Measurements from ENCODE around the gene ITGA5. TPM values are rescaled to one million over a fixed set of nuclear protein-coding genes. Genes with fewer than 3 reads are reported as not detected.

The ITGA5 gene
- total and polyA plus RNA-seq, 2 of the 13 experiments (the other 11 are each of a cell fraction or from before 2014, with no cell fraction given): 0.20 to 0.40 TPM

- in situ Hi-C loops (cut with HindIII; ENCODE audit: extremely low pct_ligation_motif_present, low pct_unique_long_range_greater_than_20kb): loop anchor here (5.0 to 10.0 kb wide), 3 partner anchors 66 to 348 kb away; no protein-coding TSS in a partner anchor
- Histone ChIP-seq H3K9ac (ENCODE audit: insufficient read depth, low read depth, low read length) (no peak overlapping the region), H3K36me3 (replicated peaks in 1 of 2; ENCODE audit: control insufficient read depth in 1 of 2, insufficient read depth in 2 of 2, low read length in 2 of 2) (no peaks in the 10 kb centered on the region), H3K27ac (ENCODE audit: extremely low read length, insufficient read depth, low read length) (no peak overlapping the region), H3K9me3 (ENCODE audit: low read length) (no peaks in the 10 kb centered on the region), H4K20me1 (ENCODE audit: insufficient read depth, low read length) (no peaks in the 10 kb centered on the region), H3K4me1 (ENCODE audit: insufficient read depth, low read length) (peaks cover 28% of the 10 kb centered on the region), H3K79me2 (ENCODE audit: insufficient read depth, low read length) (no peaks in the 10 kb centered on the region), H3K4me3 (replicated peaks in 1 of 3; ENCODE audit: insufficient read depth in 1 of 3, low read depth in 2 of 3, low read length in 3 of 3) (no peak overlapping the region), H3K4me2 (ENCODE audit: low read depth, low read length) (no peak overlapping the region), H3K27me3 (ENCODE audit: control insufficient read depth in 1 of 2, insufficient read depth in 2 of 2, low read length in 2 of 2) (peaks cover 1 to 9% of the 10 kb centered on the region in 2 experiments; a peak in 2 of 5 replicates), H2AFZ (ENCODE audit: low read length) (no peak overlapping the region)
- ATAC-seq: no peak
- POLR2A ChIA-PET: no interaction called here
- no peak for FAIRE-seq
- intact Hi-C loops (cut with micrococcal nuclease; ENCODE audit: unreplicated experiment): loop anchor here (10.0 kb wide), 1 partner anchor 358 kb away; the partner anchor contains the start of genes HOXC8 and HOXC9
- CTCF ChIA-PET (ENCODE audit: low intra/inter-chr PET ratio, low total read pairs): no interaction called here
- DNase-seq (ENCODE audit: low spot score): no peak
- BruUV-seq (replicated peaks): no TSS peak
- TF ChIP-seq RXRA (CRISPR knock-in tag; IDR thresholded peaks at IDR 0.05) (no peak), GABPB1 (CRISPR knock-in tag; IDR thresholded peaks at IDR 0.05) (no peak), ZNF331 (CRISPR knock-in tag; IDR thresholded peaks at IDR 0.05) (no peak), ZNF710 (CRISPR knock-in tag; IDR thresholded peaks at IDR 0.05; ENCODE audit: borderline replicate concordance) (no peak), ZFY (CRISPR knock-in tag; IDR thresholded peaks at IDR 0.05) (no peak), ZNF280B (CRISPR knock-in tag; IDR thresholded peaks at IDR 0.05; ENCODE audit: borderline replicate concordance) (no peak), POLR2A (IDR thresholded peaks at IDR 0.05; ENCODE audit: insufficient read depth in 1 of 2, low read depth in 2 of 2, low read length in 2 of 2) (no peak), TOE1 (CRISPR knock-in tag; IDR thresholded peaks at IDR 0.05) (no peak), ZIK1 (CRISPR knock-in tag; IDR thresholded peaks at IDR 0.05; ENCODE audit: borderline replicate concordance, low read depth) (no peak)
- 63% methylated on average over 7 of the region's 8 CpGs for WGBS (ENCODE audit: low lambda C conversion rate)
Measured at GRCh38 chr12:54363047-54363446, 56.0 kb downstream of the ITGA5 start.
